IMR-90 (cell line): ENCODE results near the gene ILRUN. TPM values are rescaled to one million over a fixed set of nuclear protein-coding genes. Genes with fewer than 3 reads are reported as not detected.

Experiments
- ATAC-seq: fragments of 200-7000 bp; cut with Tn5 transposase; 2 replicates; pipeline ENCODE4 v1.9.1; 2020; ENCODE audit warnings: low read depth, mild to moderate bottlenecking, moderate library complexity
- BruUV-seq: library from RNA; stranded (reverse); fragments of 400-500 nt; replicated peaks from 2 replicates; lab custom pipeline; 2021; lab: Mats Ljungman, UMichigan
- CTCF ChIA-PET: fragments of 300-600 bp; formaldehyde crosslinking; extraction: SDS; loops from one replicate; lab custom pipeline; 2021; ENCODE audit warnings: antibody characterized with exemption; lab: Yijun Ruan, JAX
- POLR2A ChIA-PET: fragments of 300-600 bp; sonication (Branson Sonifier 250); formaldehyde crosslinking; loops from one replicate; lab custom pipeline; 2022; ENCODE audit warnings: antibody characterized with exemption; ENCODE audit not compliant: unreplicated experiment; lab: Charles Lee
- DNase-seq: peaks from one replicate; pipeline ENCODE4 v3.0.0; 2013
- H2AFZ ChIP-seq: replicated peaks from 2 replicates; pipeline ENCODE3; 2013; ENCODE audit warnings: low read length, mild to moderate bottlenecking; ENCODE audit not compliant: poor library complexity
- H2AK5ac ChIP-seq: 2 replicates; pipeline ENCODE4 v1.6.1; 2013; ENCODE audit warnings: low read depth, low read length, inconsistent platforms
- H2AK9ac ChIP-seq: replicated peaks from 2 replicates; pipeline ENCODE3; 2013; ENCODE audit warnings: mild to moderate bottlenecking, low read depth, low read length, moderate library complexity; ENCODE audit not compliant: poor library complexity
- H2BK120ac ChIP-seq: 2 replicates; pipeline ENCODE4 v1.6.1; 2013; ENCODE audit warnings: low read depth, low read length, inconsistent platforms
- H2BK15ac ChIP-seq: 3 replicates; pipeline ENCODE4 v1.6.1; 2013; ENCODE audit warnings: low read depth, low read length, inconsistent platforms
- H2BK20ac ChIP-seq: 2 replicates; pipeline ENCODE4 v1.6.1; 2013; ENCODE audit warnings: low read depth, mild to moderate bottlenecking, inconsistent platforms, low read length, moderate library complexity
- H2BK5ac ChIP-seq: 2 replicates; pipeline ENCODE4 v1.6.1; 2013; ENCODE audit warnings: mild to moderate bottlenecking, low read depth, low read length, inconsistent platforms; ENCODE audit not compliant: poor library complexity, severe bottlenecking
- H3K14ac ChIP-seq: replicated peaks from 2 replicates; pipeline ENCODE4 v1.6.1; 2013; ENCODE audit warnings: low read depth, low read length, inconsistent platforms
- H3K18ac ChIP-seq: 2 replicates; pipeline ENCODE4 v1.6.1; 2013; ENCODE audit warnings: low read depth, low read length, control low read depth
- H3K23ac ChIP-seq: 2 replicates; pipeline ENCODE4 v1.6.1; 2013; ENCODE audit warnings: low read depth, low read length, inconsistent platforms
- H3K27ac ChIP-seq: 2 replicates; pipeline ENCODE4 v1.5.1; 2013; ENCODE audit warnings: mild to moderate bottlenecking, control low read depth, low read length; ENCODE audit not compliant: insufficient read depth
- H3K27me3 ChIP-seq: 2 replicates; pipeline ENCODE4 v1.6.1; 2013; ENCODE audit warnings: low read length; ENCODE audit not compliant: control insufficient read depth, insufficient read depth
- H3K36me3 ChIP-seq: 2 replicates; pipeline ENCODE4 v1.6.1; 2013; ENCODE audit warnings: low read length, mixed read lengths; ENCODE audit not compliant: control insufficient read depth, insufficient read depth
- H3K4ac ChIP-seq: 2 replicates; pipeline ENCODE4 v1.6.1; 2013; ENCODE audit warnings: low read depth, low read length, inconsistent platforms
- H3K4me1 ChIP-seq: 2 replicates; pipeline ENCODE4 v1.6.1; 2013; ENCODE audit warnings: low read length, mixed read lengths; ENCODE audit not compliant: control insufficient read depth, insufficient read depth
- H3K4me2 ChIP-seq: 2 replicates; pipeline ENCODE4 v1.6.1; 2013; ENCODE audit warnings: low read depth, mild to moderate bottlenecking, control low read depth, low read length, moderate library complexity
- H3K4me3 ChIP-seq: 2 replicates; pipeline ENCODE4 v1.5.1; 2013; ENCODE audit warnings: low read depth, mild to moderate bottlenecking, control low read depth, low read length, moderate library complexity; ENCODE audit not compliant: insufficient read depth
- H3K56ac ChIP-seq: 2 replicates; pipeline ENCODE4 v1.6.1; 2013; ENCODE audit warnings: low read length, inconsistent platforms; ENCODE audit not compliant: insufficient read depth; ENCODE audit errors: extremely low read depth
- H3K79me1 ChIP-seq, 2 experiments: 2 replicates each; pipeline ENCODE4 v1.6.1; 2013; ENCODE audit warnings: low read length in 2 of 2, inconsistent platforms in 1 of 2, low read depth in 1 of 2
- H3K9ac ChIP-seq: 2 replicates; pipeline ENCODE4 v1.6.1; 2013; ENCODE audit warnings: low read depth, low read length, control low read depth
- H3K9me1 ChIP-seq: 2 replicates; pipeline ENCODE4 v1.6.1; 2013; ENCODE audit warnings: low read length, inconsistent platforms; ENCODE audit not compliant: insufficient read depth
- H3K9me3 ChIP-seq: 2 replicates; pipeline ENCODE4 v1.6.1; 2013; ENCODE audit warnings: low read length; ENCODE audit not compliant: control insufficient read depth, insufficient read depth
- H4K20me1 ChIP-seq: 2 replicates; pipeline ENCODE4 v1.6.1; 2013; ENCODE audit warnings: low read length, inconsistent platforms; ENCODE audit not compliant: insufficient read depth
- H4K5ac ChIP-seq: 2 replicates; pipeline ENCODE4 v1.6.1; 2013; ENCODE audit warnings: mild to moderate bottlenecking, low read depth, low read length, control low read depth
- H4K8ac ChIP-seq, 2 experiments: 2 replicates each; pipeline ENCODE4 v1.6.1; 2013; ENCODE audit warnings: low read depth in 2 of 2, low read length in 2 of 2, control low read depth in 1 of 2, inconsistent platforms in 1 of 2
- H4K91ac ChIP-seq: 2 replicates; pipeline ENCODE4 v1.6.1; 2013; ENCODE audit warnings: low read depth, low read length, inconsistent platforms; ENCODE audit not compliant: insufficient read depth
- RAD21 ChIP-seq: IDR thresholded peaks from 2 replicates; pipeline ENCODE4 v1.6.1; 2012; ENCODE audit warnings: low read length, improper control_type of control experiment
- WGBS, 2 experiments: methylation state at CpG; one replicate each; pipeline versions ENCODE4 v1.1.5 to v1.1.7; 2013; ENCODE audit warnings: missing lambda C conversion rate in 2 of 2; ENCODE audit not compliant: insufficient read length in 1 of 2; ENCODE audit errors: extremely low coverage in 2 of 2; 5-methylcytosine and 5-hydroxymethylcytosine counted together
- dilution Hi-C: fragments of 300-500 bp; cut with HindIII; formaldehyde crosslinking; loops from one replicate; pipeline ENCODE4 v1.14.3; 2018; ENCODE audit warnings: low sequenced_read_pairs; ENCODE audit not compliant: unreplicated experiment
- in situ Hi-C: fragments of 300-500 bp; cut with MboI; formaldehyde crosslinking; loops from 3 replicates; pipeline ENCODE4 v1.14.3; 2019; ENCODE audit warnings: low sequenced_read_pairs, inconsistent platforms, mixed read lengths
- intact Hi-C: fragments of 100-400 bp; cut with micrococcal nuclease; formaldehyde crosslinking; loops from 2 replicates; pipeline ENCODE4 v1.10.0; 2022
- polyA plus RNA-seq, 3 experiments: library from polyadenylated mRNA; depleted of rRNA; stranded (reverse); fragments of >200 nt; gene quantifications; 2 replicates each; pipeline ENCODE4 v1.2.3, GENCODE V29; 2012; ENCODE audit warnings: low replicate concordance in 1 of 3
- total RNA-seq: library from RNA; depleted of rRNA; stranded (reverse); fragments of >200 nt; gene quantifications from 2 replicates; pipeline ENCODE4 v1.2.3, GENCODE V29; 2012

Gene ILRUN
- total and polyA plus RNA-seq, 2 of the 4 experiments (the other 2 are of a cell fraction): 25.4 to 29.9 TPM

DNA sequence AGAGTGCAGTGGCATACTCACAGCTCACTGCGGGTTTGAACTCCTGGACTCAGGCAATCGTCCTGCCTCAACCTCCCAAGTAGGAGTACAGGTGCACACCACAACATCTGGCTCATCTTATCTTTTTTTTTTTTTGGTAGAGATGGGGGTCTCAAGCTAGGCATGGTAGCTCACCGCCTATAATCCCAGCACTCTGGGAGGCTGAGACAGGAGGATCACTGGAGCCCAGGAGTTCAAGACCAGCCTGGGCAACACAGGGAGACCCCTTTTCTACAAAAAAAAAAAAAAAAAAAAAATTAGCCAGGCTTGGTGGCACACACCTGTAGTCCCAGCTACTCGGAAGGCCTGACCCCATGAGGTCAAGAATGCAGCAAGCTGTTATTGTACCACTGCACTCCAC is 31.5 kb downstream of the ILRUN start:
- in situ Hi-C loops (no loop called here), dilution Hi-C loops (no loop called here), intact Hi-C loops (no loop called here)
- Histone ChIP-seq H3K9me3 (no peaks in the 10 kb centered on the region), H3K4ac (peak overlapping the region; percentile 98), H3K9me1 (peaks cover 8% of the 10 kb centered on the region; the same call in 1 of the 2 replicates), H3K27me3 (no peaks in the 10 kb centered on the region), H4K8ac (peak overlapping the region; percentile 26 to 89; a peak in 3 of 4 replicates), H4K5ac (peak overlapping the region; percentile 39), H2BK15ac (peak overlapping the region; percentile 86; the same call in 1 of the 3 replicates), H4K20me1 (no peaks in the 10 kb centered on the region), H2BK5ac (peak overlapping the region; percentile 90), H2AK9ac (no peak overlapping the region), H3K14ac (peak overlapping the region; percentile 97), H3K23ac (peak overlapping the region; percentile 83), H3K18ac (peak overlapping the region; percentile 59), H3K4me1 (peaks cover 10% of the 10 kb centered on the region), H2BK120ac (peak overlapping the region; percentile 92), H3K27ac (peak overlapping the region; percentile 77; the same call in 1 of the 2 replicates), H4K91ac (peak overlapping the region; percentile 88), H3K36me3 (no peaks in the 10 kb centered on the region), H3K79me1 (peaks cover 25 to 66% of the 10 kb centered on the region in 2 experiments), H3K4me2 (peak overlapping the region; percentile 17; the same call in 1 of the 2 replicates), H3K4me3 (no peak overlapping the region), H2AFZ (no peak overlapping the region), H2AK5ac (peak overlapping the region; percentile 82), H3K56ac (peak overlapping the region; percentile 54; the same call in 1 of the 2 replicates), H3K9ac (0 out of 2 replicates have a peak overlapping the region, but pooled peaks have one; percentile 12), H2BK20ac (peak overlapping the region; percentile 82)
- no TSS peak for BruUV-seq
- POLR2A ChIA-PET: no interaction called here
- ATAC-seq (no peak), DNase-seq (no peak)
- WGBS, 2 experiments: no CpG with 5 or more reads among the region's 4 CpGs
- TF ChIP-seq RAD21: no peak
- CTCF ChIA-PET: no interaction called here
